AG08396 (cell line): ENCODE measurements around the gene COL19A1.

Experiments
- DNase-seq: peaks from one replicate; pipeline ENCODE4 v3.0.0; 2012; ENCODE audit warnings: low spot score, mixed read lengths

Gene COL19A1

GRCh38 chr6:70124882-70125545, 258.7 kb downstream of the COL19A1 start:
- DNase-seq = no peak

- no peak for DNase-seq
These were observed 259.2 kb downstream of the COL19A1 start for GRCh38 chr6:70125602-70126001.

- DNase-seq = no peak
These were observed 263.0 kb downstream of the COL19A1 start for GRCh38 chr6:70129341-70129740.

- no peak for DNase-seq
These were observed 264.5 kb downstream of the COL19A1 start for GRCh38 chr6:70130865-70131264.

- DNase-seq = no peak
These were observed 265.2 kb downstream of the COL19A1 start for GRCh38 chr6:70131528-70131927.

- DNase-seq = no peak
These were observed 266.9 kb downstream of the COL19A1 start for GRCh38 chr6:70133246-70133645.

GRCh38 chr6:70134542-70134941, 268.2 kb downstream of the COL19A1 start:
- no peak for DNase-seq

GRCh38 chr6:70135219-70136160, 269.1 kb downstream of the COL19A1 start:
- DNase-seq = no peak

GRCh38 chr6:70136996-70137395, 270.6 kb downstream of the COL19A1 start:
- DNase-seq = no peak

- no peak for DNase-seq
These were observed 274.1 kb downstream of the COL19A1 start for GRCh38 chr6:70140496-70140895.

- no peak for DNase-seq
These were observed 275.7 kb downstream of the COL19A1 start for GRCh38 chr6:70142034-70142433.

- DNase-seq = no peak
These were observed 278.8 kb downstream of the COL19A1 start for GRCh38 chr6:70145178-70145577.

GRCh38 chr6:70149209-70149788, 282.9 kb downstream of the COL19A1 start:
- no peak for DNase-seq

- no peak for DNase-seq
These were observed 284.2 kb downstream of the COL19A1 start for GRCh38 chr6:70150521-70150920.

GRCh38 chr6:70151616-70152015, 285.3 kb downstream of the COL19A1 start:
- no peak for DNase-seq

- DNase-seq = no peak
These were observed 286.4 kb downstream of the COL19A1 start for GRCh38 chr6:70152786-70153185.

GRCh38 chr6:70157086-70157485, 290.7 kb downstream of the COL19A1 start:
- no peak for DNase-seq

GRCh38 chr6:70160276-70160675, 293.9 kb downstream of the COL19A1 start:
- DNase-seq = no peak

- no peak for DNase-seq
These were observed 296.6 kb downstream of the COL19A1 start for GRCh38 chr6:70162972-70163371.

- no peak for DNase-seq
These were observed 297.4 kb downstream of the COL19A1 start for GRCh38 chr6:70163795-70164194.

GRCh38 chr6:70164556-70164955, 298.2 kb downstream of the COL19A1 start:
- no peak for DNase-seq

GRCh38 chr6:70166088-70166958, 300.0 kb downstream of the COL19A1 start:
- DNase-seq = peak; percentile 47
